Left lung (tissue), 10 donors: ENCODE results near the gene PLPPR5. TPM values are rescaled to one million over a fixed set of nuclear protein-coding genes. Genes with fewer than 3 reads are reported as not detected.

Source experiments
- ATAC-seq: fragments of 200-7000 bp; cut with Tn5 transposase; one replicate; pipeline ENCODE4 v1.9.1; 2020; ENCODE audit warnings: moderate library complexity
- DNase-seq, 4 donors: peaks; one replicate each; pipeline ENCODE4 v3.0.0-alpha.2; 2013 to 2020
- H3K27ac ChIP-seq, 2 donors: fragments of 200-600 bp; sonication (generic) in 1 of 2; one replicate each; pipeline versions ENCODE4 v1.5.0 to v1.8.0; 2020 to 2021
- H3K27me3 ChIP-seq, 2 donors: fragments of 200-600 bp; sonication (generic) in 1 of 2; one replicate each; pipeline versions ENCODE4 v1.5.0 to v1.8.0; 2020 to 2021
- H3K36me3 ChIP-seq, 2 donors: fragments of 200-600 bp; sonication (generic) in 1 of 2; one replicate each; pipeline versions ENCODE4 v1.5.0 to v1.8.0; 2020 to 2021
- H3K4me1 ChIP-seq, 2 donors: fragments of 200-600 bp; one replicate each; pipeline ENCODE4 v1.8.0; 2021
- H3K4me3 ChIP-seq, 2 donors: fragments of 200-600 bp; sonication (generic) in 1 of 2; one replicate each; pipeline versions ENCODE4 v1.5.0 to v1.8.0; 2020 to 2021; ENCODE audit warnings: mild to moderate bottlenecking in 1 of 2
- H3K9me3 ChIP-seq, 2 donors: fragments of 200-600 bp; sonication (generic) in 1 of 2; one replicate each; pipeline versions ENCODE4 v1.5.0 to v1.8.0; 2020 to 2021
- intact Hi-C, 2 donors: fragments of 100-400 bp; cut with DNase I; formaldehyde crosslinking; loops; one replicate each; pipeline versions ENCODE4 v1.11.2 to v1.14.2; 2022
- polyA plus RNA-seq, 6 donors: library from polyadenylated mRNA; unstranded; fragments of 120-200 nt; gene quantifications; one replicate each; pipeline ENCODE4 v1.2.1, GENCODE V29; 2013; ENCODE audit not compliant: insufficient read length in 6 of 6
- total RNA-seq, 2 donors: library from RNA; stranded (reverse); fragmentation: NEBNext Ultra II Directional; extraction: Animal tissue kit (Norgen Biotek cat#: 25700); gene quantifications; one replicate each; pipeline ENCODE4 v1.2.1, GENCODE V29; 2021
- TF ChIP-seq, protein P1 (sequence below), 2 donors: fragments of 200-600 bp; sonication (generic) in 1 of 2; IDR thresholded peaks; one replicate each; pipeline versions ENCODE4 v1.5.0 to v1.8.0; 2021; ENCODE audit warnings: antibody characterized with exemption in 2 of 2
- donor health status: DM: no; HTN: yes; CAD: no.
- donor health status: DM: no; HTN: no; CAD: no.

The PLPPR5 gene
- total and polyA plus RNA-seq, 8 donors = 0.06 to 6.3 (median 3.5) TPM; not detected in 1

DNA sequence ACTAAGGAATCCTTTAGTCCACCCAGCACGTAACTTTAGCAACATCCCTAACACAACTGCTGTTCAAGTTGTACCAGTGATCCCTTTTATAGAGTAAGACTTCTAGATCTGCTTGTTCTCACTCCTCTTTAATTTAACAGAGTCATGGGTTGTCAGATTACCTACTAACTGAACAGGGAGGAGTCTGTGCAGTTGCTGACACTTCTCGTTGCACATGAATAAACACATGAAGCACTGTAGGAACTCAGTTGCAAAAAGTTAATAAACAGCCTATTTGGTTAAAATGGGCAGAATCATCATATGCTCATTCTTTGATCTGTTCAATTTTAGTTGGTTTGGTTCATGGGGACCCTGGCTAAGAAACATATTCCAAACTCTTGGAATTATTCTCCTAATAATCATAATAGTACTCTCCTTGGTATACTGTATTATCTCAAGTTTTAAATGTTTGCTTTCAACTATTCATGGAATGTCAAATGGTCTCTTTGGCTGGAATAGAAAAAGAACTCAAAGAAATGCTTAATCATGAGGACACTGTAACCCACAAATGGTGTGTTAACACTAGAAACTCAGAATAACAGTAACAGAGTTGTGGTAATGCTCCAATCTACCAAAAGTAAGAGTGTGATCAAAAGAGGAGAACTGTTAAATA lies 15.6 kb downstream of the PLPPR5 start:
- intact Hi-C loops = no loop called here
- ATAC-seq = no peak

DNA sequence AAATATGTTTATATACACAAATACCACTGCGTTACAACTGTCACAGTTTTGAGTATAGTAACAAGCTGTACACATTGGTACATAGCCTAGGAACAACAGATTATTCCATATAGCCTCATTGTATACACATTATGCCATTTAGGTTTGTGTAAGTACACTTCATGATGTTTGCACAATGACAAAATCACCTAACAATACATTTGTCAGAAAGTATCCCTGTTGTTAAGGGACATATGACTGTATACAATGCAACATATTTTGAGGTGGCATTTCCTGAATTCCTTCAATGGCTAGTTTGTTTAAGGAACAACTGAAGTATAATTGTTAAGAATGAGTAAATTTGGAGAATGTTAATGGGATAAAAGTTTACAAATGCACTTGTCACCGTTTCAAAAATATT lies 19.0 kb downstream of the PLPPR5 start:
- ATAC-seq (no peak), DNase-seq (no peak)
- Histone ChIP-seq H3K4me1 (no peaks in the 10 kb centered on the region), H3K27me3 (no peaks in the 10 kb centered on the region), H3K27ac (no peak overlapping the region), H3K36me3 (no peaks in the 10 kb centered on the region), H3K9me3 (no peaks in the 10 kb centered on the region), H3K4me3 (no peak overlapping the region)
- intact Hi-C loops = no loop called here
- TF ChIP-seq, protein P1, sequence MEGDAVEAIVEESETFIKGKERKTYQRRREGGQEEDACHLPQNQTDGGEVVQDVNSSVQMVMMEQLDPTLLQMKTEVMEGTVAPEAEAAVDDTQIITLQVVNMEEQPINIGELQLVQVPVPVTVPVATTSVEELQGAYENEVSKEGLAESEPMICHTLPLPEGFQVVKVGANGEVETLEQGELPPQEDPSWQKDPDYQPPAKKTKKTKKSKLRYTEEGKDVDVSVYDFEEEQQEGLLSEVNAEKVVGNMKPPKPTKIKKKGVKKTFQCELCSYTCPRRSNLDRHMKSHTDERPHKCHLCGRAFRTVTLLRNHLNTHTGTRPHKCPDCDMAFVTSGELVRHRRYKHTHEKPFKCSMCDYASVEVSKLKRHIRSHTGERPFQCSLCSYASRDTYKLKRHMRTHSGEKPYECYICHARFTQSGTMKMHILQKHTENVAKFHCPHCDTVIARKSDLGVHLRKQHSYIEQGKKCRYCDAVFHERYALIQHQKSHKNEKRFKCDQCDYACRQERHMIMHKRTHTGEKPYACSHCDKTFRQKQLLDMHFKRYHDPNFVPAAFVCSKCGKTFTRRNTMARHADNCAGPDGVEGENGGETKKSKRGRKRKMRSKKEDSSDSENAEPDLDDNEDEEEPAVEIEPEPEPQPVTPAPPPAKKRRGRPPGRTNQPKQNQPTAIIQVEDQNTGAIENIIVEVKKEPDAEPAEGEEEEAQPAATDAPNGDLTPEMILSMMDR (IDR thresholded peaks at IDR 0.05) = no peak

More for the DNA sequence above, 15.6 kb downstream of the PLPPR5 start:
- no peak overlapping the region for H3K4me3 ChIP-seq
- no peaks in the 10 kb centered on the region for H3K27me3 ChIP-seq
- no peaks in the 10 kb centered on the region for H3K36me3 ChIP-seq
- no peaks in the 10 kb centered on the region for H3K4me1 ChIP-seq
- H3K27ac ChIP-seq = no peak overlapping the region
- no peaks in the 10 kb centered on the region for H3K9me3 ChIP-seq
- no peak for DNase-seq
- TF ChIP-seq, protein P1 (IDR thresholded peaks at IDR 0.05) = no peak

DNA sequence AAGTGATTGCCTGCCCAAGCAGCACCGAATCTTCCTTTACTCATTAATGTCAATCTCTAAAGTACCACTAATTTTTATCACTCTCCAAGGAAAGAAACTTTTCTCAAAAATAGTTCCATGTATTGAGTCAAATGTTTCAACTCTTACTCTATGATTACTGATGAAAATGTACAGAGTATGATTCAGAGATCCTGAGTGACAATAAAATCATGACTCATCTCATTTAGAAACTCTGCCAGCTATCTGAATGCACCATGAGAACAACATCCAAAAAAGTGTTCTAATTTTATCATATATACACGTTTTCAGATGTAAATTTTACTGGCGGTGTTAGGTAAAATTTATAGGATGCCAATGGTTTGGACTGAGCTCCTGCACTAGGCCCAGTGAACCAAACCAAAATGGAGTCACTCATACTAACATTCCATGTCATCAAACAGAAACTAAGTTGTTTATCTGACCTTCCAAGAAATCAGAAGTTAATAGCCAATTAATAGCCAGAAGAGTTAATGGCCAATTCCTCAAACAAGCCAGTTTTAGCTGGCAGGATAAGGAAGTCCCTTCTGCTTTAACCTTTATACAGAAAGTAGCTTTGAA lies 22.6 kb downstream of the PLPPR5 start:
- ATAC-seq (no peak), DNase-seq (no peak)
- intact Hi-C loops = no loop called here
- Histone ChIP-seq H3K9me3 (no peaks in the 10 kb centered on the region), H3K27ac (no peak overlapping the region), H3K4me3 (no peak overlapping the region), H3K4me1 (no peaks in the 10 kb centered on the region), H3K36me3 (no peaks in the 10 kb centered on the region), H3K27me3 (no peaks in the 10 kb centered on the region)
- TF ChIP-seq, protein P1 (IDR thresholded peaks at IDR 0.05) = no peak

DNA sequence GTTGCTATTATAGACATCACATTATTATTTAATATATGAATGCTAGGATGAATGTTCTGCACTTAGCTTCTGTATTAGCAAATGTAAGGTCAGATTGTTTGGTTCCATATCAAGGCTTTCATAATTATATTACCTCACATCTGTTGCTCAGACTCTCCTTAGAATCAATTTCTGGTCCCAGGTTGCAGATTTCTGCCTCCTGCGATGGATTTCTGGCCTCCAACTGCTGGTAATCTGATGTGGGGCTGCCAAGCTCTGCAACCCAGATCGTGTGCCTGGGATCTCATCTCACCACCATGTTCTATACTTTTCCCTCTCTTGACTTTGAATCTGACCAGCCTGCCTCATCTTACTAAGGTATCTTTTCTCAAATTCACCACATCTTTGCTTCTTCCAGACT lies 25.2 kb downstream of the PLPPR5 start:
- H3K27me3 ChIP-seq = no peaks in the 10 kb centered on the region
- no peak overlapping the region for H3K4me3 ChIP-seq
- DNase-seq = no peak
- TF ChIP-seq, protein P1 (IDR thresholded peaks at IDR 0.05) = no peak
- H3K9me3 ChIP-seq = no peaks in the 10 kb centered on the region
- no peak overlapping the region for H3K27ac ChIP-seq
- intact Hi-C loops = no loop called here
- no peak for ATAC-seq
- H3K36me3 ChIP-seq = no peaks in the 10 kb centered on the region
- H3K4me1 ChIP-seq = no peaks in the 10 kb centered on the region

DNA sequence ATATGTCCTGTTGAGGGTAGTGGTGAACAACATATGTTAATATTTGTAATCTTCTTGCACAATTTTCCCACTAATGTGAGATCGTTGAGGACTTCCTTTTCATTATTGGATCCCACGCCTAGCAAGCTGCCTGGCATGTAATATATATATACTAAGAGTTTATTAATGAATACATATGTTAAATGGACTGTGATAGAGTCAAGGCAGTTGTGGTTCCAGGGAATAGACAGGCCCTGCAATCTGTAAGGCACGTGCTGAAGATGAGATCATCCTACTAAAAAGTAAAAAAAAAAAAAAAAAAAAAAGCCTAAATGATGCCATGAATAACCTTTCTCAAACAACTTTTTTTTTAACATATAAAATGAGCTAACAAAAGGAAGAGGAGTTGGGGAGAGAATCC lies 28.9 kb downstream of the PLPPR5 start:
- no peaks in the 10 kb centered on the region for H3K9me3 ChIP-seq
- no peaks in the 10 kb centered on the region for H3K27me3 ChIP-seq
- H3K4me3 ChIP-seq = no peak overlapping the region
- TF ChIP-seq, protein P1 (IDR thresholded peaks at IDR 0.05) = no peak
- intact Hi-C loops = no loop called here
- no peaks in the 10 kb centered on the region for H3K36me3 ChIP-seq
- no peaks in the 10 kb centered on the region for H3K4me1 ChIP-seq
- H3K27ac ChIP-seq = no peak overlapping the region
- DNase-seq = peak in 2 of 4 donors; percentile 44 to 74
- ATAC-seq = no peak
